GM21423 (cell line): ENCODE measurements around the gene KIAA1958.
A peak's percentile ranks its signal among the peaks of the same experiment; 100 is the strongest.

ENCODE experiments used
- ATAC-seq: cut with Tn5 transposase; IDR thresholded peaks from one replicate; pipeline ENCODE4 v1.9.1; 2021; ENCODE audit warnings: mild to moderate bottlenecking, moderate library complexity; ENCODE audit not compliant: unreplicated experiment

The KIAA1958 gene

GRCh38 chr9:112703304-112703703, 216.7 kb downstream of the KIAA1958 start:
- no peak for ATAC-seq

- ATAC-seq = no peak
Measured at GRCh38 chr9:112705768-112706427, 219.3 kb downstream of the KIAA1958 start.

- no peak for ATAC-seq
Measured at GRCh38 chr9:112711050-112711689, 224.5 kb downstream of the KIAA1958 start.

- ATAC-seq = no peak
Measured at GRCh38 chr9:112712678-112713077, 226.1 kb downstream of the KIAA1958 start.

GRCh38 chr9:112717661-112718331, 231.2 kb downstream of the KIAA1958 start, which contains the start of gene INIP:
Gene INIP, minus strand, starts transcription at chr9:112718117. Its CDS starts 1,632 bp downstream, at chr9:112716485.
- peak; percentile 94 for ATAC-seq
